SK-N-SH treated with all-trans-retinoic acid at 6 μM for 48 hours (cell line): Measurements from ENCODE around the gene CCDC180.

ENCODE experiments used
- ATAC-seq: fragments of 200-7000 bp; cut with Tn5 transposase; 3 replicates; pipeline ENCODE4 v1.9.1; 2020; ENCODE audit warnings: mild to moderate bottlenecking, moderate library complexity
- ARNTL ChIP-seq: fragments of 450-650 bp; formaldehyde crosslinking; IDR thresholded peaks from 2 replicates; pipeline ENCODE4 v1.5.0; 2020; ENCODE audit warnings: low read depth, mild to moderate bottlenecking, moderate library complexity, borderline replicate concordance
- BACH2 ChIP-seq: fragments of 250-450 bp; sonication (Bioruptor Pico); IDR thresholded peaks from 2 replicates; pipeline ENCODE4 v1.9.0; 2021; ENCODE audit warnings: mild to moderate bottlenecking, borderline replicate concordance
- CSDC2 ChIP-seq: fragments of 250-450 bp; sonication (Bioruptor Pico); IDR thresholded peaks from 2 replicates; pipeline ENCODE4 v1.5.0; 2020; ENCODE audit warnings: mild to moderate bottlenecking, moderate library complexity
- CSRNP3 ChIP-seq: fragments of 250-450 bp; sonication (Bioruptor Pico); IDR thresholded peaks from 2 replicates; pipeline ENCODE4 v1.5.1; 2021; ENCODE audit warnings: mild to moderate bottlenecking, moderate library complexity
- ESRRG ChIP-seq: fragments of 250-450 bp; sonication (Bioruptor Pico); IDR thresholded peaks from 2 replicates; pipeline ENCODE4 v1.6.1; 2021; ENCODE audit warnings: mild to moderate bottlenecking
- GLIS3 ChIP-seq: fragments of 250-450 bp; sonication (Bioruptor Pico); IDR thresholded peaks from 2 replicates; pipeline ENCODE4 v1.5.0; 2020; ENCODE audit warnings: mild to moderate bottlenecking, moderate library complexity
- OSR1 ChIP-seq: fragments of 250-450 bp; sonication (Bioruptor Pico); IDR thresholded peaks from 2 replicates; pipeline ENCODE4 v1.8.0; 2022; ENCODE audit warnings: moderate library complexity, mild to moderate bottlenecking, inconsistent platforms
- RARB ChIP-seq: fragments of 250-450 bp; sonication (Bioruptor Pico); IDR thresholded peaks from 2 replicates; pipeline ENCODE4 v1.8.0; 2021; ENCODE audit warnings: mild to moderate bottlenecking, moderate library complexity
- SNAI2 ChIP-seq: fragments of 250-450 bp; sonication (Bioruptor Pico); IDR thresholded peaks from 2 replicates; pipeline ENCODE4 v1.5.0; 2020; ENCODE audit warnings: mild to moderate bottlenecking, moderate library complexity
- TCF4 ChIP-seq: fragments of 250-450 bp; sonication (Bioruptor Pico); IDR thresholded peaks from 2 replicates; pipeline ENCODE4 v1.8.0; 2021; ENCODE audit warnings: mild to moderate bottlenecking, moderate library complexity, borderline replicate concordance
- TOX ChIP-seq: fragments of 250-450 bp; sonication (Bioruptor Pico); IDR thresholded peaks from 2 replicates; pipeline ENCODE4 v1.8.0; 2021; ENCODE audit warnings: mild to moderate bottlenecking, moderate library complexity, borderline replicate concordance
- ZC3H10 ChIP-seq: fragments of 250-450 bp; sonication (Bioruptor Pico); IDR thresholded peaks from 2 replicates; pipeline ENCODE4 v1.5.1; 2021; ENCODE audit warnings: mild to moderate bottlenecking, moderate library complexity
- ZFP3 ChIP-seq: fragments of 250-450 bp; sonication (Bioruptor Pico); IDR thresholded peaks from 2 replicates; pipeline ENCODE4 v1.5.0; 2020; ENCODE audit warnings: mild to moderate bottlenecking, moderate library complexity
- ZFP30 ChIP-seq: fragments of 450-650 bp; formaldehyde crosslinking; IDR thresholded peaks from 2 replicates; pipeline ENCODE4 v1.5.0; 2022; ENCODE audit warnings: mild to moderate bottlenecking, moderate library complexity
- ZNF565 ChIP-seq: fragments of 450-650 bp; formaldehyde crosslinking; conservative IDR thresholded peaks from 2 replicates; pipeline ENCODE4 v1.5.0; 2020; ENCODE audit warnings: low read depth, mild to moderate bottlenecking, moderate library complexity
- ZNF70 ChIP-seq: fragments of 450-650 bp; formaldehyde crosslinking; IDR thresholded peaks from 2 replicates; pipeline ENCODE4 v1.5.0; 2020; ENCODE audit warnings: mild to moderate bottlenecking, moderate library complexity
- ZNF8 ChIP-seq: fragments of 450-650 bp; formaldehyde crosslinking; IDR thresholded peaks from 2 replicates; pipeline ENCODE4 v1.5.0; 2020; ENCODE audit warnings: mild to moderate bottlenecking, moderate library complexity
- TF ChIP-seq, protein P1 (sequence below): fragments of 250-450 bp; sonication (Bioruptor Pico); IDR thresholded peaks from 2 replicates; pipeline ENCODE4 v1.5.1; 2020; ENCODE audit warnings: low read depth, mild to moderate bottlenecking, moderate library complexity
- TF ChIP-seq, protein P2 (sequence below): fragments of 250-450 bp; sonication (Bioruptor Pico); IDR thresholded peaks from 2 replicates; pipeline ENCODE4 v1.5.0; 2020; ENCODE audit warnings: mild to moderate bottlenecking, moderate library complexity
- TF ChIP-seq, protein P3 (sequence below): fragments of 250-450 bp; sonication (Bioruptor Pico); IDR thresholded peaks from 2 replicates; pipeline ENCODE4 v1.8.0; 2021; ENCODE audit warnings: low read depth, mild to moderate bottlenecking, moderate library complexity, borderline replicate concordance
- TF ChIP-seq, protein P4 (sequence below): fragments of 250-450 bp; sonication (Bioruptor Pico); IDR thresholded peaks from 2 replicates; pipeline ENCODE4 v1.8.0; 2020; ENCODE audit warnings: mild to moderate bottlenecking, moderate library complexity, borderline replicate concordance

Gene CCDC180

GRCh38 chr9:97321251-97321650 is 13.8 kb downstream of the CCDC180 start:
- TF ChIP-seq TCF4 (CRISPR knock-in tag) (no peak), CSRNP3 (CRISPR knock-in tag) (no peak), SNAI2 (CRISPR knock-in tag) (no peak), ZC3H10 (no peak), ZNF565 (no peak), GLIS3 (no peak)
- ATAC-seq: no peak

- TF ChIP-seq RARB (CRISPR knock-in tag) (no peak), ARNTL (CRISPR knock-in tag) (no peak), ZC3H10 (no peak), GLIS3 (no peak), ZFP3 (no peak), CSDC2 (CRISPR knock-in tag) (no peak)
- TF ChIP-seq, protein P1, sequence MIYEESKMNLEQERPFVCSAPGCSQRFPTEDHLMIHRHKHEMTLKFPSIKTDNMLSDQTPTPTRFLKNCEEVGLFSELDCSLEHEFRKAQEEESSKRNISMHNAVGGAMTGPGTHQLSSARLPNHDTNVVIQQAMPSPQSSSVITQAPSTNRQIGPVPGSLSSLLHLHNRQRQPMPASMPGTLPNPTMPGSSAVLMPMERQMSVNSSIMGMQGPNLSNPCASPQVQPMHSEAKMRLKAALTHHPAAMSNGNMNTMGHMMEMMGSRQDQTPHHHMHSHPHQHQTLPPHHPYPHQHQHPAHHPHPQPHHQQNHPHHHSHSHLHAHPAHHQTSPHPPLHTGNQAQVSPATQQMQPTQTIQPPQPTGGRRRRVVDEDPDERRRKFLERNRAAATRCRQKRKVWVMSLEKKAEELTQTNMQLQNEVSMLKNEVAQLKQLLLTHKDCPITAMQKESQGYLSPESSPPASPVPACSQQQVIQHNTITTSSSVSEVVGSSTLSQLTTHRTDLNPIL (CRISPR knock-in tag): no peak
- TF ChIP-seq, protein P2, sequence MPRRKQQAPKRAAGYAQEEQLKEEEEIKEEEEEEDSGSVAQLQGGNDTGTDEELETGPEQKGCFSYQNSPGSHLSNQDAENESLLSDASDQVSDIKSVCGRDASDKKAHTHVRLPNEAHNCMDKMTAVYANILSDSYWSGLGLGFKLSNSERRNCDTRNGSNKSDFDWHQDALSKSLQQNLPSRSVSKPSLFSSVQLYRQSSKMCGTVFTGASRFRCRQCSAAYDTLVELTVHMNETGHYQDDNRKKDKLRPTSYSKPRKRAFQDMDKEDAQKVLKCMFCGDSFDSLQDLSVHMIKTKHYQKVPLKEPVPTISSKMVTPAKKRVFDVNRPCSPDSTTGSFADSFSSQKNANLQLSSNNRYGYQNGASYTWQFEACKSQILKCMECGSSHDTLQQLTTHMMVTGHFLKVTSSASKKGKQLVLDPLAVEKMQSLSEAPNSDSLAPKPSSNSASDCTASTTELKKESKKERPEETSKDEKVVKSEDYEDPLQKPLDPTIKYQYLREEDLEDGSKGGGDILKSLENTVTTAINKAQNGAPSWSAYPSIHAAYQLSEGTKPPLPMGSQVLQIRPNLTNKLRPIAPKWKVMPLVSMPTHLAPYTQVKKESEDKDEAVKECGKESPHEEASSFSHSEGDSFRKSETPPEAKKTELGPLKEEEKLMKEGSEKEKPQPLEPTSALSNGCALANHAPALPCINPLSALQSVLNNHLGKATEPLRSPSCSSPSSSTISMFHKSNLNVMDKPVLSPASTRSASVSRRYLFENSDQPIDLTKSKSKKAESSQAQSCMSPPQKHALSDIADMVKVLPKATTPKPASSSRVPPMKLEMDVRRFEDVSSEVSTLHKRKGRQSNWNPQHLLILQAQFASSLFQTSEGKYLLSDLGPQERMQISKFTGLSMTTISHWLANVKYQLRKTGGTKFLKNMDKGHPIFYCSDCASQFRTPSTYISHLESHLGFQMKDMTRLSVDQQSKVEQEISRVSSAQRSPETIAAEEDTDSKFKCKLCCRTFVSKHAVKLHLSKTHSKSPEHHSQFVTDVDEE (CRISPR knock-in tag): no peak
- no peak for ATAC-seq
Measured at GRCh38 chr9:97321691-97322090, 14.2 kb downstream of the CCDC180 start.

GRCh38 chr9:97322105-97322504 is 14.6 kb downstream of the CCDC180 start:
- ATAC-seq: no peak
- TF ChIP-seq ZNF8 (CRISPR knock-in tag): no peak
- no peak for TF ChIP-seq ARNTL (CRISPR knock-in tag)

GRCh38 chr9:97324954-97325353 is 17.5 kb downstream of the CCDC180 start:
- no peak for ATAC-seq
- TF ChIP-seq OSR1 (no peak), ZNF8 (CRISPR knock-in tag) (no peak), SNAI2 (CRISPR knock-in tag) (no peak), ZFP30 (CRISPR knock-in tag) (no peak), BACH2 (CRISPR knock-in tag) (no peak), ZC3H10 (no peak)
- TF ChIP-seq, protein P3, sequence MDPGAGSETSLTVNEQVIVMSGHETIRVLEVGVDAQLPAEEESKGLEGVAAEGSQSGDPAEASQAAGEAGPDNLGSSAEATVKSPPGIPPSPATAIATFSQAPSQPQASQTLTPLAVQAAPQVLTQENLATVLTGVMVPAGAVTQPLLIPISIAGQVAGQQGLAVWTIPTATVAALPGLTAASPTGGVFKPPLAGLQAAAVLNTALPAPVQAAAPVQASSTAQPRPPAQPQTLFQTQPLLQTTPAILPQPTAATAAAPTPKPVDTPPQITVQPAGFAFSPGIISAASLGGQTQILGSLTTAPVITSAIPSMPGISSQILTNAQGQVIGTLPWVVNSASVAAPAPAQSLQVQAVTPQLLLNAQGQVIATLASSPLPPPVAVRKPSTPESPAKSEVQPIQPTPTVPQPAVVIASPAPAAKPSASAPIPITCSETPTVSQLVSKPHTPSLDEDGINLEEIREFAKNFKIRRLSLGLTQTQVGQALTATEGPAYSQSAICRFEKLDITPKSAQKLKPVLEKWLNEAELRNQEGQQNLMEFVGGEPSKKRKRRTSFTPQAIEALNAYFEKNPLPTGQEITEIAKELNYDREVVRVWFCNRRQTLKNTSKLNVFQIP (CRISPR knock-in tag): no peak

DNA sequence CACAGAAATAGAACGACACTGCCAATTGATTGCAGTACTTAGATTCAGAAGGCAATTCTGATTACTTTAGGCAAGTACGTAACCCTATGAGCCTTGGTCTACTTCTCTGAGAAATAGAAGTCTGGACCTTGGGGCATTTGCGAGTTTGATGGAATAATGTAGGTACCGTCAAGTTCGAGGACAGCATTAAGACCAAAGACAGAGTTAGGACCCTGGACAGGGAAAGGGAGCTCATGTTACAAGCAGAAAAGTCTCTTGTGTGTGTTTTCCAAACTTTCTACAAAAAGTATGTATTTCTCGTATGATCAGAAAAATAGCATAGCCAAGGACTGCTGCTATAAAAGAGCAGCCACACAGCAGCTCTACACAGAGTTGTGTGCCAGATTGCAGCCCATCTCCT is 20.1 kb downstream of the CCDC180 start:
- TF ChIP-seq ARNTL (CRISPR knock-in tag): no peak
- TF ChIP-seq TOX: no peak
- no peak for TF ChIP-seq ZNF8 (CRISPR knock-in tag)
- no peak for TF ChIP-seq OSR1
- no peak for TF ChIP-seq BACH2 (CRISPR knock-in tag)
- TF ChIP-seq ESRRG (CRISPR knock-in tag): no peak
- TF ChIP-seq, protein P4, sequence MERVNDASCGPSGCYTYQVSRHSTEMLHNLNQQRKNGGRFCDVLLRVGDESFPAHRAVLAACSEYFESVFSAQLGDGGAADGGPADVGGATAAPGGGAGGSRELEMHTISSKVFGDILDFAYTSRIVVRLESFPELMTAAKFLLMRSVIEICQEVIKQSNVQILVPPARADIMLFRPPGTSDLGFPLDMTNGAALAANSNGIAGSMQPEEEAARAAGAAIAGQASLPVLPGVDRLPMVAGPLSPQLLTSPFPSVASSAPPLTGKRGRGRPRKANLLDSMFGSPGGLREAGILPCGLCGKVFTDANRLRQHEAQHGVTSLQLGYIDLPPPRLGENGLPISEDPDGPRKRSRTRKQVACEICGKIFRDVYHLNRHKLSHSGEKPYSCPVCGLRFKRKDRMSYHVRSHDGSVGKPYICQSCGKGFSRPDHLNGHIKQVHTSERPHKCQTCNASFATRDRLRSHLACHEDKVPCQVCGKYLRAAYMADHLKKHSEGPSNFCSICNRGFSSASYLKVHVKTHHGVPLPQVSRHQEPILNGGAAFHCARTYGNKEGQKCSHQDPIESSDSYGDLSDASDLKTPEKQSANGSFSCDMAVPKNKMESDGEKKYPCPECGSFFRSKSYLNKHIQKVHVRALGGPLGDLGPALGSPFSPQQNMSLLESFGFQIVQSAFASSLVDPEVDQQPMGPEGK (CRISPR knock-in tag): no peak
- TF ChIP-seq ZC3H10: no peak
- TF ChIP-seq ZNF565: no peak
- TF ChIP-seq TCF4 (CRISPR knock-in tag): no peak
- no peak for TF ChIP-seq SNAI2 (CRISPR knock-in tag)
- no peak for TF ChIP-seq RARB (CRISPR knock-in tag)
- no peak for TF ChIP-seq ZFP30 (CRISPR knock-in tag)
- no peak for TF ChIP-seq ZNF70 (CRISPR knock-in tag)
- TF ChIP-seq, all 23 proteins: peak for 0
- no peak for ATAC-seq
